Lung (tissue), 12 donors: Measurements from ENCODE around the gene TMF1. TPM values are rescaled to one million over a fixed set of nuclear protein-coding genes. Genes with fewer than 3 reads are reported as not detected.

Experiments used
- ATAC-seq: fragments of 200-7000 bp; cut with Tn5 transposase; one replicate; pipeline ENCODE4 v1.9.1; 2020; ENCODE audit warnings: moderate number of reproducible peaks; ENCODE audit not compliant: insufficient read depth, low FRiP score
- DNase-seq, 3 donors: peaks; one replicate each; pipeline ENCODE4 v3.0.0-alpha.2; 2013 to 2017
- H3K27ac ChIP-seq, 2 donors: one replicate each; pipeline ENCODE4 v1.5.1; 2013; ENCODE audit warnings: mild to moderate bottlenecking in 2 of 2, moderate library complexity in 2 of 2, control low read depth in 1 of 2, inconsistent platforms in 1 of 2, low read depth in 1 of 2, low read length in 1 of 2
- H3K27me3 ChIP-seq, 3 donors: one replicate each; pipeline ENCODE4 v1.5.1; 2013; ENCODE audit warnings: low read length in 2 of 3; ENCODE audit not compliant: control insufficient read depth in 3 of 3, insufficient read depth in 3 of 3
- H3K36me3 ChIP-seq, 4 donors: one replicate each; pipeline ENCODE4 v1.5.1; 2013; ENCODE audit warnings: low read length in 4 of 4, mild to moderate bottlenecking in 1 of 4, moderate library complexity in 1 of 4; ENCODE audit not compliant: control insufficient read depth in 4 of 4, insufficient read depth in 4 of 4
- H3K4me1 ChIP-seq, 5 donors: one replicate each; pipeline ENCODE4 v1.5.1; 2013; ENCODE audit warnings: low read length in 5 of 5, mild to moderate bottlenecking in 2 of 5, moderate library complexity in 1 of 5; ENCODE audit not compliant: control insufficient read depth in 5 of 5, insufficient read depth in 5 of 5
- H3K4me3 ChIP-seq: one replicate; pipeline ENCODE4 v1.5.1; 2013; ENCODE audit warnings: mild to moderate bottlenecking, control low read depth, moderate library complexity
- H3K9ac ChIP-seq, 2 donors: one replicate each; pipeline ENCODE4 v1.5.1; 2013; ENCODE audit warnings: low read length in 2 of 2, control low read depth in 1 of 2; ENCODE audit not compliant: insufficient read depth in 1 of 2
- H3K9me3 ChIP-seq, 4 donors: one replicate each; pipeline ENCODE4 v1.5.1; 2013; ENCODE audit warnings: low read length in 3 of 4, mild to moderate bottlenecking in 1 of 4, moderate library complexity in 1 of 4; ENCODE audit not compliant: control insufficient read depth in 4 of 4, insufficient read depth in 3 of 4
- WGBS, 2 donors: extraction: QIAGEN DNeasy Blood & Tissue Kit; methylation state at CpG; one replicate each; pipeline ENCODE4 v1.1.7; 2013; 5-methylcytosine and 5-hydroxymethylcytosine counted together
- polyA plus RNA-seq, 2 donors: library from polyadenylated mRNA; stranded (reverse); fragments of 200-250 nt; gene quantifications; one replicate each; pipeline ENCODE4 v1.2.1, GENCODE V29; 2013
- total RNA-seq, 2 donors: library from RNA; depleted of rRNA in 1 of 2; stranded (reverse); fragments of >200 nt in 1 of 2; gene quantifications; one replicate each; pipeline ENCODE4 v1.2.1, GENCODE V29; 2014 to 2021
- TF ChIP-seq, protein P1 (sequence below): IDR thresholded peaks from 2 replicates; pipeline ENCODE4 v1.5.1; 2012; ENCODE audit warnings: mild to moderate bottlenecking; ENCODE audit errors: control extremely low read depth, extremely low read depth
- donor health status: control.
- donor health status: control.
- donor health status: Bipolar disorder and iron deficiency.
- donor health status: healthy.
- donor health status: DM: yes; HTN: yes; CAD: no.

The TMF1 gene
- total and polyA plus RNA-seq, 4 donors = 9.6 to 84.3 (median 26.1) TPM

DNA sequence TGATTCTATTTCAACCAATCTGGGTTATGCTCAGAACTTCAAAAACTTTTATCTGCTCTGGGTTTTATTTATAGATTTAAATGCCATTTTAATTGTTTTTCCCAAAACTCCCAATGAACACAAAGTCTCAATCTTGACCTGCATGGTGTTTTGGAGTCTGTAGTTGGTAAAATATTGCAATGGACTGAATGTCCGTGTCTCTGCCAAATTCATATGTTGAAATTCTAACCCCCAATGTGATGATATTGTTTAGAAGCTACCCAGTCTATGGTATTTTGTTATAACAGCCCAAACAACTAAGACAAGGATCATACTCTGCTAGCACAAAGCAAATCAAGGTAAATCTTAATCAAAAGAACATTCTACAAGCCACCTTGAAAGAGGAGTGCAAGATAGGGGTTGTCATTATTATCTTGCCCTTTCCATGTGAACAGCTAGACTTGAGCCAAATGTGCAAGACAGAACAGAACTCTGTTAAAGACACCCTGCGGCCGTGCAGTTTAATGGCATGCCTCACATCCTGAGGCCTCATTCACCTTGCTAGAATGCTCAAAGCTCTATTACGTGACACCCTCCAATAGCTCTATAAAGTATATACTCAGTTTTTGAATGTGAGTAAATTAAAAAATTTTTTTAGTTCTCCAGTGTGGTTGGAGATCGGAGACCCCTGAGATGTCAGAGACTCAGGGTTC lies 46.2 kb downstream of the TMF1 start:
- ATAC-seq (no peak), DNase-seq (peak in 2 of 3 donors; percentile 65 to 68)
- no peak overlapping the region for H3K27ac ChIP-seq
- H3K4me3 ChIP-seq = no peak overlapping the region
- WGBS, 2 donors = 87 to 88% methylated on average over 5 of the region's 5 CpGs
- no peaks in the 10 kb centered on the region for H3K9me3 ChIP-seq
- H3K4me1 ChIP-seq = peaks cover 0 to 61% (median 3%) of the 10 kb centered on the region in 5 donors
- peaks cover 0 to 31% (median 19%) of the 10 kb centered on the region in 4 donors for H3K36me3 ChIP-seq
- H3K27me3 ChIP-seq = no peaks in the 10 kb centered on the region
- H3K9ac ChIP-seq = no peak overlapping the region
- TF ChIP-seq, protein P1, sequence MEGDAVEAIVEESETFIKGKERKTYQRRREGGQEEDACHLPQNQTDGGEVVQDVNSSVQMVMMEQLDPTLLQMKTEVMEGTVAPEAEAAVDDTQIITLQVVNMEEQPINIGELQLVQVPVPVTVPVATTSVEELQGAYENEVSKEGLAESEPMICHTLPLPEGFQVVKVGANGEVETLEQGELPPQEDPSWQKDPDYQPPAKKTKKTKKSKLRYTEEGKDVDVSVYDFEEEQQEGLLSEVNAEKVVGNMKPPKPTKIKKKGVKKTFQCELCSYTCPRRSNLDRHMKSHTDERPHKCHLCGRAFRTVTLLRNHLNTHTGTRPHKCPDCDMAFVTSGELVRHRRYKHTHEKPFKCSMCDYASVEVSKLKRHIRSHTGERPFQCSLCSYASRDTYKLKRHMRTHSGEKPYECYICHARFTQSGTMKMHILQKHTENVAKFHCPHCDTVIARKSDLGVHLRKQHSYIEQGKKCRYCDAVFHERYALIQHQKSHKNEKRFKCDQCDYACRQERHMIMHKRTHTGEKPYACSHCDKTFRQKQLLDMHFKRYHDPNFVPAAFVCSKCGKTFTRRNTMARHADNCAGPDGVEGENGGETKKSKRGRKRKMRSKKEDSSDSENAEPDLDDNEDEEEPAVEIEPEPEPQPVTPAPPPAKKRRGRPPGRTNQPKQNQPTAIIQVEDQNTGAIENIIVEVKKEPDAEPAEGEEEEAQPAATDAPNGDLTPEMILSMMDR = no peak

DNA sequence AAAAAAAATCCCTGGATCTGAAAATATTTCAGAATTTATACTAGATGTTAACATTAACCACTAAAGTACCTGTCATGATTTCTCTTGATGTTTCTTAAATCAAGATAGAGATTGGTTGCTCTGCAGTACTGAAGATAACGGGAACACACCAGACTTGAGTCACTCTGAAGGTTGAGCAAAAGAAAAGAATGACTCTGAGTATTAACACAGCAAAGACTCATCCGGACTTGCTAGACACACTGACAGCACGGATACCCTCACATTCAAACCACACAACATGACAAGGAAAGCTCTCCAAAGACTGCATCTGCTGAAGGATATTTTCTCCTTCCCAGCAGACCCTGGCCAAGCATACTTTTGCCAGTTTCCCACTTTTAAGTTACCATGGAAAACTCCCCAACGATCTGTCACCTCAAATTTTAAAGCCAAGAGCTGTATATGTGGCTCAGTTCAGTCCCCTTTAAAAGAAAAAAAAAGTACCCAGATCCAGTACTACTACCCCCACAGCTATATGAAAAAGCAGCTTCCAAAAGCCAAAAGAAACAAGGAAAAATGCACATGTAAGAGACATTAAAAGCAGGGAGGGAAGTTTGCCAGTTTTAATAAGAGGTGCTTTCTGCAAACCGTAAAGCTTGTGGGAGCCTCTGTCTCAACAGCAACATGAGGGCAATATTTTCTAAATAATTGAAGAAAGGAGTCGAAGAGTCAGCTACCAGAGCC lies 46.9 kb downstream of the TMF1 start:
- 76 to 84% methylated on average over 6 of the region's 6 CpGs for WGBS, 2 donors

DNA sequence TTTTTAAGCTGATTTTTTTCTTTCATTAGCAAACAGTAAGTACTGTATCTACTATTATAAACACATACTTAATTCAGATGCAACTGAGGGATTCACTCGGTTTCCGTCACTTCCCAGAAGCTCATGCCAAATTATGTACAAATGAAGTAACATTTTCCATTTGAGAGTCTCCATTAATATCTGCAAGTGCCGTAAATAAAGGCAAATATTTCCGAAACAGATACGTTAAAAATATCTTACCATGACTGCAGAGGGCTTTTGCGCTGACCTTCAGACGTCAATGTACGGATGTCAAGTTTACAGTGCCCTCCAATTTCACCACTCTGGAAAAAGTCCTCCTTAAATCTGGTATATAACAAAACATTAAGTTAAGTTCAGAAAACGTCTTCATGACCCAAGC lies 48.0 kb downstream of the TMF1 start:
- no peaks in the 10 kb centered on the region for H3K27me3 ChIP-seq
- peaks cover 0 to 35% (median 19%) of the 10 kb centered on the region in 4 donors for H3K36me3 ChIP-seq
- ATAC-seq (no peak), DNase-seq (peak; percentile 17 to 80 (median 77))
- 83 to 87% methylated on average over 9 of the region's 9 CpGs for WGBS, 2 donors
- peaks cover 0 to 48% (median 3%) of the 10 kb centered on the region in 5 donors for H3K4me1 ChIP-seq
- no peak overlapping the region for H3K9ac ChIP-seq
- TF ChIP-seq, protein P1 = no peak
- H3K27ac ChIP-seq = no peak overlapping the region
- no peak overlapping the region for H3K4me3 ChIP-seq
- H3K9me3 ChIP-seq = no peaks in the 10 kb centered on the region

More for the DNA sequence above, 46.9 kb downstream of the TMF1 start:
- ATAC-seq = no peak
- H3K27ac ChIP-seq = no peak overlapping the region
- H3K27me3 ChIP-seq = no peaks in the 10 kb centered on the region
- H3K4me1 ChIP-seq = peaks cover 0 to 58% (median 3%) of the 10 kb centered on the region in 5 donors
- peak overlapping the region in 1 of 2 donors; percentile 75 for H3K9ac ChIP-seq
- H3K36me3 ChIP-seq = peaks cover 0 to 31% (median 17%) of the 10 kb centered on the region in 4 donors
- DNase-seq = peak in 1 of 3 donors; percentile 76
- H3K4me3 ChIP-seq = no peak overlapping the region
- no peaks in the 10 kb centered on the region for H3K9me3 ChIP-seq
- TF ChIP-seq, protein P1 = no peak
